HG03095 (cell line): ENCODE measurements around the gene CCM2L.

Source experiments
- ATAC-seq: cut with Tn5 transposase; IDR thresholded peaks from one replicate; pipeline ENCODE4 v1.9.1; 2021; ENCODE audit warnings: moderate library complexity; ENCODE audit not compliant: unreplicated experiment

Gene CCM2L

GRCh38 chr20:31992086-31992485, 18.2 kb upstream of the CCM2L start:
- no peak for ATAC-seq

GRCh38 chr20:31996996-31997395, 13.2 kb upstream of the CCM2L start:
- ATAC-seq: no peak

GRCh38 chr20:31998246-31998645, 12.0 kb upstream of the CCM2L start:
- ATAC-seq: no peak

GRCh38 chr20:32003325-32003724, 6.9 kb upstream of the CCM2L start:
- no peak for ATAC-seq

- ATAC-seq: no peak
Observed at GRCh38 chr20:32004963-32005362, 5.3 kb upstream of the CCM2L start.

GRCh38 chr20:32006053-32006452, 4.2 kb upstream of the CCM2L start:
- ATAC-seq: no peak

GRCh38 chr20:32006841-32007786, 3.1 kb upstream of the CCM2L start:
- ATAC-seq: no peak

GRCh38 chr20:32007787-32008616, 2.2 kb upstream of the CCM2L start:
- no peak for ATAC-seq

- ATAC-seq: no peak
Observed at GRCh38 chr20:32009564-32009963, 674 bp upstream of the CCM2L start.

GRCh38 chr20:32010666-32011065, 428 bp downstream of the CCM2L start:
- no peak for ATAC-seq

- ATAC-seq: no peak
Observed at GRCh38 chr20:32012159-32012688, 2.0 kb downstream of the CCM2L start.

GRCh38 chr20:32013326-32013725, 3.1 kb downstream of the CCM2L start:
- ATAC-seq: no peak

GRCh38 chr20:32017711-32018251, 7.5 kb downstream of the CCM2L start:
- ATAC-seq: no peak

- no peak for ATAC-seq
Observed at GRCh38 chr20:32018269-32019155, 8.3 kb downstream of the CCM2L start.

- ATAC-seq: no peak
Observed at GRCh38 chr20:32019156-32019510, 8.9 kb downstream of the CCM2L start.

GRCh38 chr20:32019563-32020463, 9.6 kb downstream of the CCM2L start:
- ATAC-seq: no peak

GRCh38 chr20:32021091-32021490, 10.9 kb downstream of the CCM2L start:
- ATAC-seq: no peak

GRCh38 chr20:32024683-32025295, 14.6 kb downstream of the CCM2L start:
- ATAC-seq: no peak

GRCh38 chr20:32027643-32028042, 17.4 kb downstream of the CCM2L start:
- no peak for ATAC-seq
